ENCODE data around the gene LCP2. TPM values are rescaled to one million over a fixed set of nuclear protein-coding genes. Genes with fewer than 3 reads are reported as not detected.

LCP2 gene
- total RNA-seq, 1 donor from 2014 or later = 11.6 TPM

DNA sequence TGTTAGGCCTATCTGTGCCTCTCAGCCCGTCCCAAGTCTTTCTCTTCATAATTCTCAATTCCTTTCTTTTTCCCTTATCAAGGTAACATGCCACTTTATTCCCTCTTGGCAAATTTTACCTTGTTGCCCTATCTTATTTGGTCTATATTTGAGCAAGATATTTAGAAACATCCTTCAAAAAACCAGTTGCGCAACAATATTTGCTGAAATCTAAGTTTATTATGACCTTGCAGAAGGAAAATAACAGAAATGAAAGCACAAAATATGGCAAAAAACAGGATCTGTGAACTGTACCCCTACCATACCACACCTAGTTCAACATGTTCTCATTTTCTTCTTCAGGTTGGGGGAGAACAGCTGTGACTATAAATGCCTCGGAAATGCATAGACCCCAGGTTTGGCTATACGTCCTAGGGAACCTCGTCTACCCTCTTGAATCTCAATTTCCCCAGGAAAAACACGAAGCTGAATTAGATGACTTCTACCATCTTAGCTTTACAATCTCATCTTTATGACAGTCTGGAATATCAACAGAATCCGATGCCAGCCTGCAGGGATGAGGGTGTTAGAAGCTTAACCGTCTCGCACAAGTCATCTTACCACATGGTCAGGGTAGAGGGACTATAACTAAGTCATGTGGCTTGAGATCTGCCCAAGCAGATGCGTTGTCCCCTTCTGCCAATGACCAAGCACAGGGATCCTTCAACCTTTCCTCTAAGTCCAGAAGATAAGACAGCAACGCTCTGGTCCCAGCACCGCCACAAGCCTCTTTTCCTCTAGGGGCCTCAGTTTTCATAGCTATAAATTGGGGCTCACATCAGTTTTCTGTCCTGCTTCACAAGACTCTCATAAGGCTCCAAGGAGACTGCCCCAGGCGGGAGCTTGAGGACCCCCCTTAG, 1.3 kb downstream of the LCP2 start:
- no peak for DNase-seq

DNA sequence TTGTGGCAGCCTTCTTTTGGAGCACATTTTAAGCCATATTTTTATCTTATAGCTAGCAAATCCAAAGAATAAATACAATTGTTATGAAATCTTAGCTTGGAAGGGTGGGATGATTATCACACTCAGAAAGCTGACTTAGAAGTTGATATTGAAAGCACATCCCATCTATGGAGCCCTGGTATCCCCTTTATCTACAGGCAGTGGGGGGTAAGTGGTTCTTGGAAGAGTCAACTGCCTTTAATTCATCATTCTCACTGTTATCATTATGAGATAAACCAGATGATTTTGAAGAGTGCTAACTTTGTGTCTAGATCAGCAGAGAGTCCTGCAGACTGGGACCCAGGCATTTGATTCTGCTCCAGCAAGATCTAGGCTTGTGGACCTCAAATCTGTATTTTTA, 3.0 kb downstream of the LCP2 start:
- no peak for DNase-seq

GRCh38 chr5:170294057-170294456, 3.5 kb downstream of the LCP2 start:
- no peak for DNase-seq

GRCh38 chr5:170293273-170293672, 4.3 kb downstream of the LCP2 start:
- DNase-seq = no peak

DNA sequence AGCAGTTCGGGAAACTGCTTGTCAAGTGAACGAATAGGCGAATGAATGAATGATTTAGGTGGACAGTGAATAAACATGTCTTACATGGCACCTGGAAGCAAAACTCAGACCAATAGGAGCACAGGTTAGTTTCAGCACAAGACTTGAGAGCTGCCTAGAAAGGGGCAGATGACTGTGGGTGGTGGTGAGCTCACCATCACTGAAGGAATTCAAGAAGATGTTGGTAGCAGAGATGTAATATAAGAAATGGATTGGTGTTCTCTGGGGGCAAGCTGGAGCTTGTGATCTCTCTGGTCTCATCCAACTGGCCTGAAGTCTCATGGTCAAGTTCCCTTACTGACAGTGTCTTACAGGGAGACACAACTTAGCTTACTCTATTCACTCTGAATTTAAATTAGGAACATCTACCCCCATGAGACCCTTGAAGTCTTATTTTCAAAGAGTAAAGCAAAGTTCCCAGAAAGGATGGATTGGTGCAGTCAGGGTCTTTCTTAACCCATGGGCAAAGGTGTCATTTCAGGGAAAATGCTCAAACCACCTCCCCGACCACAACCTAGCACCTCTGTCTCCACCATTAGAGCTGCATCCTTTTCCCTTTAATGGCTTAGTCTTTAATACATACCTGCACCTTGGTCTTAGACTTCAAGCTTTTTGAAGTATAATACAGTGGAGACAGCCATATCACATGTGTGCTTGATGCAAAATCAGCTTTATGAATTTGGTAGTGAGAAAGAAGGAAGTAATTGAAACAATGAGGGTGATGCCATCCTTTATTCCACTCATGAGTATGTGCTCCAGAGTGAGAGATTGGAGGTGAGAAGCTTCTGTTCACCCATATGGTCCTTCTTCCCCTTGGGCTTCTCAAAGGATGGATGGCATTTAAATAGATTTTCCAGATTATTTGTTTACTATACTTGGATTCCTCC, 5.1 kb downstream of the LCP2 start:
- no peak for DNase-seq

- no peak for DNase-seq
Measured at GRCh38 chr5:170290498-170290897, 7.1 kb downstream of the LCP2 start.

DNA sequence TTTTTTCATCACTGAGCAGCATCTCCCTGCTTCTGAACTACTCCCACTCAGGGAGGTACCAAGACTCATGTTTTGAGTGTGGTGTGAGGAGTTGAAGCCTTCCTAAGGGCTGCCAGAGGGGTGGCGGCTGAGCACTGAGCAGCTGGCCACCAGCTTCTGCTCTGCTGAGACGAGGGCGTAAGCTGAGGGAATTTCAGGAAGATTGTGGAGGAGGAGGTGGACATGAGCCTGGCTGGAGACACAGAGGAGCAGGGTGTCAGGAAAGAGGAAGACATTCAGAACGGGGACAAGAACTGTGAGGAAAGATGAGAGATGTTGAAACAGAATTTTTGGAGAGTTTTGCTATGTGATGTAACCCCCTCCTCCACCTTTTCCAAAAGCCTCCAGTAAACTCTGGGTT, 7.8 kb downstream of the LCP2 start:
- DNase-seq = no peak

- DNase-seq = no peak
Measured at GRCh38 chr5:170289121-170289520, 8.5 kb downstream of the LCP2 start.

DNA sequence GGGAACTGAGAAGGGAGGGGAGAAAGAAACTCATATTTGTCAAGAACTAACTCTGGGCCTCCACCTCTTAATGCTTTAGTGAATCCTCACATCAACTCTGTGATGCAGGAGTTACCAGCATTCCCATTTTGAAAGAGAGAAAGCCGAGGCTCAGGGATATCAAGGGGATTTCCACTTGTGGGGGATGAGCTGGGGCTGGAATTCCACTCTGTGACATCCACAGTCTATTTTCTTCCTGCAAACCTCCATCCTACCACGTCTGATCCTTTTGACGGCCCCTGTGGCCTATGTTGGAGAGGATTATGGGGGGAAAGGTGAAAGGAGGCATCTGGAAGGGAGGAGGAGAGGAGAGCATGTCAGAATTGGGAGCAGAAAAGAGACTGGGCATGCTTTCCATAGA, 9.0 kb downstream of the LCP2 start:
- no peak for DNase-seq

GRCh38 chr5:170288151-170288550, 9.4 kb downstream of the LCP2 start:
- DNase-seq = no peak

DNA sequence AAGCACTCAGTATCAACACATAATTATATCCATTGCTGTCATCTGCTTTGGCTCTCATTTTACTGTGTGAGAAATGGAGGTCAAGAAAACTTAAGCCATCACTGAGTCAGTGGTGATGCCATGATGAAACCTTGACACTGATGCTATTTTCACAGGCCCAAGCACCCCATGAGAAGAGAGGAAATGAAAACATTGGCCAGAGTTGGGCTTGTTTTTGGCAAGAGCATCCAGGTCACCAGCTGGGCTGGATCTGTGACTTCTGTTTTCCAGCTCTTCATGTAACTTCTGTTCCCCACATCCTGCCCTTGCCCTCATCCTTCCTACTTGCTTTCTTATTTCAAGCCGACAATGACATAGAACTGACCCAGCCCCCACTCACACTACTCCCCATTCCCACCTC, 10.0 kb downstream of the LCP2 start:
- no peak for DNase-seq

- no peak for DNase-seq
Measured at GRCh38 chr5:170286386-170286925, 11.1 kb downstream of the LCP2 start.

DNA sequence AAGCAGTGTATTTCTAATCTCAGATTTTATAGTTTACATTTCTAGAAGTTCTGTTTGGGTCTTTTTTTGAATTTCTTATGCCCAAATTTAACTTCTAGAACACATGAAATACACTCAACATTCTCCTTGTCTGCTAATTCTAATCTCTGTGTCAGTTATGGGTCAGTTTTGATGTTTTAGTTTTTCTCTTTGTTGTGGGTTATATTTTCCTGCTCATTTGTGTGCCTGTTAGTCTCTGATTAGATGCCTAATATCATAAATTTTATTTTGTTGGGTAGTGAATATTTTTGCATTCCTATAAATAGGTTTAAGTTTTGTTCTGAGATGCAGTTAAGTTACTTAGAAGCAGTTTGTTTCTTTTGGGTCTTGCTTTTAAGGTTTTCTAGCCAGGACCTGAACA, 12.4 kb downstream of the LCP2 start:
- DNase-seq = no peak

DNA sequence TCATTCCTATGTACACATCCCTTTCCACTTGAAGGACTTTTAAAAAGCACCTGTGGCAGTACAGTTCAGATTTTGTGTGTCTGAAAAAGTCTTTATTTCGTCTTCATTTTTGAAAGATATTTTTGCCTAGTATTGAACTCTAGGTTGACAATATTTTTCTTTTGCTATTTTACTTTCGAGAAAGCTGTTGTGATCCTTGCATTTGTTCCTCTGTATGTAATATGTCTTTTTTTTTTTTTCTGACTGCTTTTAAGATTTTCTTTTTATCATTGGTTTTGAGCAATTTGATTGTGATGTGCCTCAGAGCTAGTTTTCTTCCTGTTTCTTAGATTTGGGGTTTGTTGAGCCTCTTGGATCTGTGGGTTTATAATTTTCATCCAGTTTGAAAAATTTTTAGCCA, 13.3 kb downstream of the LCP2 start:
- DNase-seq = no peak

DNA sequence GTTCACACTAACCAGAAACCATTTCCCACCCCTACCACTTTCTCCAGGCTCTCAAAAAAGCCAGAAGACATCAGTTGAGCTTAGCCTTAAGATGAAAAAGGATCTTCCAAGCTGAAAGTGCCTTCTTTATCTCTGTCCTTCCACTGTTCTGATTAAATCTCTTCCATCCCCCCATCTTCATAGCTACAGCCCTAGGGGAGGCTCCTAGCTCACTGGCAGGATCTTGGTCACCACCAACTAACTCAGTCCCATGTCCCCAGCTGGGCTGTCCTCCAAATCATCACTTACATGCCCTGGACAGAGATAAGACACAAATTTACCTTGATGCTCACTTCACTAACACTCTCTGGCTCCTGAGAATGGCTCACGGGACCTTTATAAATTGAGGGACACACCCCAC, 14.3 kb downstream of the LCP2 start:
- no peak for DNase-seq

DNA sequence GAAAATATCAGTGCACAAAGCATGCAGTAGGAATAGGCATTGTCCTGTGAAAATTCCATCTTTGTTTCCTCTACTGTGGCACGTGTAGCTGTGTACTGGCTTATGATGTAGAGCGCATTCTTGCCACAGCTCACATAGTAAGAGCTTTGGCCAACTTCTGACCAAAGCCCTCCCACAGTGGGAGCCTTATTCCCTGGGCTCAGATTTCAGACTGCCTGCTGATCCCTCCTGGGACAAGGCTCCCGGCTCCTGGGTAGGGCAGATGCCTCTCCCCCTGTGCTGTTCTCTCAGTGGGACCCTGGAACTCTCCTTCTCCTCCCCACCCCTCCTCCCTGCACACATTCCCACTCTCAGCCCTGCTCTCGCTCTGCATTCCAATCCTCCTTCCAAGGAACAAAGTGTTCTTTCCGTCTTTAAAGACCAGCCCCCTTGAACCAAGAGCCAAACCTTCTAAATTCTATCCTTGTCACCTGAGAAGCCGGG, 17.5 kb downstream of the LCP2 start:
- DNase-seq = peak; percentile 33

DNA sequence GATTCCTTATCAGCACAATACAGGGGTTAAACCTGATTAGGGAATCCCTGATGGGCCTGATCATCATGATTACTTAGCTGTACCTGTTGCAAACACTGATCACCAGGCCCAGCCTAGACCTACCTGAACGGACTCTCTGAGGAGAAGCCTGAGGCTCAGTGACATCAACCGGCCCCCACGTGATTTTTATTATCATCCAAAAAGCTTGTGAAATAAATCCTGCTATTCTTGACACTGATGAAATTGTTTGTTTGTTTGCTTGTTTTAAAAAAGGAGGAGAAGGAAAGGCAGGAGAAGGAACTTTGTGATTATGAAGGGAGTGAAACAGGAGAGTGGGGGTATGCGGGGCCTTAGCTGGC, 18.1 kb downstream of the LCP2 start:
- no peak for DNase-seq

DNA sequence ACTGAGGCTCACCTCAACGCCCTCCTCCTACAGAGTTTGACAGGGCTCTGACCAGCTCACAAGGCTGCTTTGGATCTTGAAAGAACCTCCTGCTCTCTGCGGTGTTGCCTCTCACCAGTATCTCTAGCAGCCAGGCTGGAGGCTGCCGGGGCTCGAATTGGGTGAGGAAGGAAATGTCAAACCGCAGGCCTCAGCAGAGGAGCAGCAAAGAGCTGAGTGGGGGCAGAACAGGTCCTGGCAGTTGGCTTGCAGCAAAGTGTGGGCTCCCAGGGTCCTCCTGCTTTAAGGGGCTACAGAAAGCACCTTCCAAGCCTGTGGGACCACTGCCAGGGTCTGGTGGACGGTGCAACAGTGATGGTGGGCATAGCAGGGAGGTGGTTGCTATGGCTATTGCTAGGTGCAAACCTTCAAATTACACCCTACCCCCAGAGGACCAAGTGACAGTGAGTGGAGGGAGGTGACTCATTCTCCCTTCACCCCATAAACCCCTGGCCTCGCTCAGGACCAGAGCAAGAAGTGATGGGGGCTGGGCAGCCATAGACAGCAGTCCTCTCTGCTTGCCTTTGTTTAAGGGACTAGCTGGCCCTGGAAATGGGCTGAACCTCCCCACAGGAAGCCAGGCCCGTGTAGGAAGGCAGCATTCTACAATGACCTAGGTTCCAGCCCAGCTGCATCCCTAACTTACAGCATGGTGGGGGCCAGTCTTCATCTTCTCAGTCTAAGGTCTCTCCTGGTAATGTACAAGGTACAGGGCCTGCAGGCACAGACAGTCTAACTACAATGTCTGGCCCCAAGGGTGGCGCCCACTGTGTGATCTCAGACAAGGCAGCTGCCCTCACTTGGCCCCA, 18.7 kb downstream of the LCP2 start:
- DNase-seq = no peak

DNA sequence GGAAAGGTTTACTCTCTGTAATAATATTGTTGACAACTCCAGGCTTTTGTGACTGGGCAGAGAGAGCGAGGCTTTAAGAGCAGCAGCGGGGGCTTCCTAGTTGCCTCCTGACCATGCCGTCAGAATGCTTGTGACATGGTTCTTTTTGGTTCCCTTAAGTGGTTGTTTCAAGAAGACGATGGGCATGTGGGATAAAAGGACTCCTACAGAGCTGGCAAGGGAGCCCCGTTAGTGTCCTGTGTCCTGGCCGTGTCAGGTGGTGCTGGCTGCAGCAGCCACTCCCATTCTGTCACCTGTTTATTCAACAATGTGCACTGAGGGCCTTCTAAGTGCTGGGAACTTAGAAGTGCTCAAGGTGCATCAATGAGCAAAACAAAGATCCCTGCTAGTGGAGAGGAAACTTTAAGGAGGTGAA, 19.7 kb downstream of the LCP2 start:
- no peak for DNase-seq

DNA sequence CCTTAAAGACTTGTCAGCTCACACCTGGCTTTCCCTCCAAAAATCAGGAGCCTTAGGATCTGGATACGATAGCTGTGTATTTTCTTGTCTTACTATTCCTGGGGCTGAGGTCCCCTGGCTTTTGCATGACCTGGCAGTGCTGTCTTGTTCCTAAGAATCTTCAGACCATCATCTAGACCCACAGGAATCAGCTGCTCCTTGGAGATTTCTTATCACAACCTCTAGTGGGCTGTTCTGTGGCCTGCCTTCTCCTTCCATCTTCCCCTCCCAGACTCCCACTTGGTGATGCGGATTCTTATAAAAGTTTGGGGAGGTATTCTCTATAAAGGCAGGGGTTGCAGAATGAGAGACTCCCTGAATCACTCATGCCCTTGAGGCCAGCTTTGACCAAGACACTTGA, 21.4 kb downstream of the LCP2 start:
- no peak for DNase-seq

DNA sequence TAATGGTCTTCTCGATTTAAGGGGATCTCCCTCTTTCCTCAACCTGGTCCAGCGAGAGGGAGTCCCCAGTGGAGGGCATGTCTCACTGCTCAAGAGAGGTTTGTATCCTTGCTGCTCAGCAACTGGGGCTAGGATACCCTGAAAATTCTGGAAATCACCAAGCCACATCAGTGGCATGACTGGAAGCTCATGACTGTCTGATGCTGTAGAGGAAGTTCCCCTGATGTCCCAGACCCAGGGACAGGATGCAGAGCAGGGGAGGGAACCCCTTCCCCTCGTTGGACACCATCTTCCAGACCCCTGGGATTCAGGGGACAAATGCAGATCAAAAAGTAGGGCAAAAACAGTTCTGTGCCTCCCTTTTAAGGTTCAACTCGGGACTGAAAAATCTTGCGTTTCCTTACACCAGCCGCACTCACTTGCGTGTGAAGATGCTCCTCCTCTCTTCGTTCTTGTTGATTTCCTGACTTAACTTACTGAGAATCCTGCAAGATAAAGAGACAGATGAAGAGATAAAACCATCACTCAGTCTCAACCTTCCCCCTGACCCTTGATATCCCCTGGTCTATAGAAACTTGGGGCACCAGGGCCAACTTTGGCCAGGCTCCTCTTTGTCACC, 22.1 kb downstream of the LCP2 start:
- DNase-seq = no peak
